Sigmoid colon (tissue), 4 donors: ENCODE data around the gene GNB2.
"Not testable (repeated sequence)": the region's sequence is repeated elsewhere in the genome, so short reads cannot be mapped to it uniquely, and the experiment has no call there.

ENCODE experiments used
- CTCF ChIP-seq, 4 experiments: fragments of 450-650 bp in 3 of 4; fragments of 200-600 bp in 1 of 4; IDR thresholded peaks; one replicate each; pipeline ENCODE4 v1.5.1; 2016 to 2019; ENCODE audit warnings: antibody characterized with exemption in 4 of 4, mild to moderate bottlenecking in 3 of 4, moderate library complexity in 2 of 4
- EP300 ChIP-seq, 4 donors: sonication (generic); formaldehyde crosslinking; IDR thresholded peaks; one replicate each; pipeline ENCODE4 v1.6.1; 2017; ENCODE audit warnings: antibody characterized with exemption in 4 of 4

- not testable (repeated sequence) for TF ChIP-seq CTCF, EP300 (IDR thresholded peaks at IDR 0.05)
Measured at GRCh38 chr7:100662194-100662776, 11.3 kb upstream of the GNB2 start.
